Brain microvascular endothelial cell (primary cell): Measurements from ENCODE around the gene ANKRD63.

Experiments used
- DNase-seq: peaks from one replicate; pipeline ENCODE4 v3.0.0-alpha.2; 2020
- H3K27ac ChIP-seq: fragments of 250-450 bp; sonication (Bioruptor Pico); 2 replicates; pipeline ENCODE4 v1.5.1; 2020; ENCODE audit warnings: mild to moderate bottlenecking, moderate library complexity
- H3K27me3 ChIP-seq: fragments of 250-450 bp; sonication (Bioruptor Pico); replicated peaks from 2 replicates; pipeline ENCODE4 v1.5.1; 2020; ENCODE audit warnings: mild to moderate bottlenecking
- H3K36me3 ChIP-seq: fragments of 250-450 bp; sonication (Bioruptor Pico); replicated peaks from 2 replicates; pipeline ENCODE4 v1.5.1; 2020; ENCODE audit warnings: mild to moderate bottlenecking
- H3K4me3 ChIP-seq: 2 replicates; pipeline ENCODE4 v1.5.1; 2011; ENCODE audit warnings: low read depth, mild to moderate bottlenecking, control low read depth, low read length, moderate library complexity
- CTCF ChIP-seq: IDR thresholded peaks from 2 replicates; pipeline ENCODE4 v1.5.1; 2011; ENCODE audit warnings: low read depth, mild to moderate bottlenecking, moderate library complexity, low read length, control low read depth, inconsistent platforms; ENCODE audit errors: missing control alignments
- in situ Hi-C: cut with HindIII; loops from 2 replicates; pipeline ENCODE4 v1.10.0; 2017; ENCODE audit warnings: low sequenced_read_pairs, low pct_ligation_motif_present

Gene ANKRD63

GRCh38 chr15:40310993-40311392 lies 28.1 kb upstream of the ANKRD63 start:
- H3K36me3 ChIP-seq: no peaks in the 10 kb centered on the region
- H3K27ac ChIP-seq: no peak overlapping the region

GRCh38 chr15:40310001-40310959 lies 27.4 kb upstream of the ANKRD63 start:
- no peak overlapping the region for H3K4me3 ChIP-seq
- no peak overlapping the region for H3K27ac ChIP-seq
- in situ Hi-C loops: no loop called here
- TF ChIP-seq CTCF: peak; percentile 87
- H3K27me3 ChIP-seq: peaks cover 5% of the 10 kb centered on the region
- no peaks in the 10 kb centered on the region for H3K36me3 ChIP-seq
- DNase-seq: no peak

More at GRCh38 chr15:40310993-40311392, 28.1 kb upstream of the ANKRD63 start:
- no peak for TF ChIP-seq CTCF
- in situ Hi-C loops: no loop called here
- Histone ChIP-seq H3K4me3 (no peak overlapping the region), H3K27me3 (peaks cover 5% of the 10 kb centered on the region)
- no peak for DNase-seq

DNA sequence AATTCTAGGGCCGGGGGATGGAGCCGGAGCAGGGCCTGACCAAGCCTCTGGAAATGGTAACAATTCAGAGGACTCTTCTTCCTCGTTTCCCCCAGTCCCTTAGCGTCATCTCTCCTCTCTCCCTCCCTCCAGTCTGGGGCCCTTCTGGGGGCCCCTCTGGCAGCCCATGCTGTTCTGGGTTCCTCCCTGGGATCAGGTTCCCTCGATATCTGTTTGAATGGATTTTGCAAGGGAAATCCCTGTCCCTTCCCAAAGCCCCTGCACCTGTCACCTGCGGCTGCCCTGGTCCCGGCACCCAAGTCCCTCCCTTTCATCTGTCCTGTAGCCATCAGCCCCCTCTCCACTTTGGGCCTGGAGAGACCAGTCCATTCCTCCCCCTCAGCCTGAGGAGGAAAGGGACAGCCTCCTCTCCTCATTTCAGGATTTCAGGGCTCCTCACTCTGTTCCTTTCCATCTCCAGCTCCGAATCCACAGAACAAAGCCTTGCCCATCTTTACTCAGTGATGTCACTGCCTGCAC lies 26.5 kb upstream of the ANKRD63 start:
- DNase-seq: no peak
- Histone ChIP-seq H3K36me3 (no peaks in the 10 kb centered on the region), H3K27me3 (peaks cover 5% of the 10 kb centered on the region), H3K4me3 (no peak overlapping the region), H3K27ac (no peak overlapping the region)
- TF ChIP-seq CTCF: no peak
- in situ Hi-C loops: no loop called here

- no peaks in the 10 kb centered on the region for H3K36me3 ChIP-seq
- no peak within 1 kb of the TSS for H3K27ac ChIP-seq
- DNase-seq: no peak
- in situ Hi-C loops: no loop called here
- H3K4me3 ChIP-seq: no peak within 1 kb of the TSS
- TF ChIP-seq CTCF: peak; percentile 57
- peaks cover 5% of the 10 kb centered on the region for H3K27me3 ChIP-seq
Measured at GRCh38 chr15:40307421-40308211, 24.8 kb upstream of the ANKRD63 start, which contains the start of gene PLCB2. PLCB2 (minus strand) TSS chr15:40307935; CDS start chr15:40307672, 263 bp downstream.

- in situ Hi-C loops: no loop called here
- no peak overlapping the region for H3K4me3 ChIP-seq
- TF ChIP-seq CTCF: no peak
- no peak overlapping the region for H3K27ac ChIP-seq
- no peaks in the 10 kb centered on the region for H3K36me3 ChIP-seq
- H3K27me3 ChIP-seq: peaks cover 5% of the 10 kb centered on the region
- DNase-seq: no peak
Measured at GRCh38 chr15:40306908-40307307, 24.0 kb upstream of the ANKRD63 start.
